ENCODE data around the gene SELENOW.

DNA sequence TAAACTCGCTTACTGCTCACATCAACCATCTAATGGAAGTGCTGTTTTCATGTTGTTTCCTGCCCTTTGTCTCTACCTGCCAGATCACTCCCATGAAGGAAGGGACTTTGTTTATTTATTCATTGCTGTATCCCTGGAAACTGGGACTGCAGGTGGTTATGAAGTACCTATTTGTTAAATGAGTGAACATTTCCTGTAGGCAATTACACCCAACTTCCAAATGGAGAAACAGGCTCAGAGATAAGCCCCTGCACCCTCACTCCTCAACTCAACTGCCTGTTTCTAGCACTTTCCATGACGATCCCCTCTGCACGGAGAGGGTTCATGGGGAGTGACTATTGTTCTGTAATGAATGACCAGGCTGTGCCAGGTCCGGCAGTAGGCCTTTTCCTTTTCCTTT, 1.9 kb upstream of the SELENOW start:
- TF ChIP-seq, protein P1, sequence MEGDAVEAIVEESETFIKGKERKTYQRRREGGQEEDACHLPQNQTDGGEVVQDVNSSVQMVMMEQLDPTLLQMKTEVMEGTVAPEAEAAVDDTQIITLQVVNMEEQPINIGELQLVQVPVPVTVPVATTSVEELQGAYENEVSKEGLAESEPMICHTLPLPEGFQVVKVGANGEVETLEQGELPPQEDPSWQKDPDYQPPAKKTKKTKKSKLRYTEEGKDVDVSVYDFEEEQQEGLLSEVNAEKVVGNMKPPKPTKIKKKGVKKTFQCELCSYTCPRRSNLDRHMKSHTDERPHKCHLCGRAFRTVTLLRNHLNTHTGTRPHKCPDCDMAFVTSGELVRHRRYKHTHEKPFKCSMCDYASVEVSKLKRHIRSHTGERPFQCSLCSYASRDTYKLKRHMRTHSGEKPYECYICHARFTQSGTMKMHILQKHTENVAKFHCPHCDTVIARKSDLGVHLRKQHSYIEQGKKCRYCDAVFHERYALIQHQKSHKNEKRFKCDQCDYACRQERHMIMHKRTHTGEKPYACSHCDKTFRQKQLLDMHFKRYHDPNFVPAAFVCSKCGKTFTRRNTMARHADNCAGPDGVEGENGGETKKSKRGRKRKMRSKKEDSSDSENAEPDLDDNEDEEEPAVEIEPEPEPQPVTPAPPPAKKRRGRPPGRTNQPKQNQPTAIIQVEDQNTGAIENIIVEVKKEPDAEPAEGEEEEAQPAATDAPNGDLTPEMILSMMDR (IDR thresholded peaks at IDR 0.05; ENCODE audit: insufficient read depth, low read length, poor library complexity, severe bottlenecking), result no peak
- TF ChIP-seq EZH2phosphoT487 (conservative IDR thresholded peaks at IDR 0.05; ENCODE audit: low read length), result no peak

Measured in SU-DHL-6 (cell line).